CD4-positive, alpha-beta T cell treated with Interleukin-1 beta for 1 hour (primary cell): Measurements from ENCODE around the gene CCR6.
"Not testable (repeated sequence)": the region's sequence is repeated elsewhere in the genome, so short reads cannot be mapped to it uniquely, and the experiment has no call there.

Experiments used
- DNase-seq, 2 donors: peaks; one replicate each; pipeline ENCODE4 v3.0.0-alpha.2; 2020 to 2022

CCR6 gene

DNA sequence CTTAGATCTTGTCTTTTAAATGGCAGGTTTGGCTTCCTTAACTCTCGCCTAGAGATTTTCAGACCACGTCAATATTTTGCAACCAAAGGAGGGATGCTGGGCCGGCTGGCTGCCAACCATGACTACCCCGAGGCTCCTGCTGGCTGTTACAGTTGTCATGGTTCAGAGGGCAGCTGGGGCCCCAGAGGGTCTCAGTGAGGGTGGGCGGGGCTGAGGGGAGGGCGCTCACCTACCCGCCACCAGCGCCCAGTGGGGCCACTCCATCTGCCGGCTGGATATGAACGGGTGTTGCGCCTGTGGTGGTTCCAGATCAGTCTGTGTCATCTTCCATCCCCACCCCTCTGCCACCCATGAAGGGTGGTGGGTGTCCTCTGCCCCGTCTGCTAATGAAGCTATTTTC, 22.6 kb downstream of the CCR6 start:
- no peak for DNase-seq

DNA sequence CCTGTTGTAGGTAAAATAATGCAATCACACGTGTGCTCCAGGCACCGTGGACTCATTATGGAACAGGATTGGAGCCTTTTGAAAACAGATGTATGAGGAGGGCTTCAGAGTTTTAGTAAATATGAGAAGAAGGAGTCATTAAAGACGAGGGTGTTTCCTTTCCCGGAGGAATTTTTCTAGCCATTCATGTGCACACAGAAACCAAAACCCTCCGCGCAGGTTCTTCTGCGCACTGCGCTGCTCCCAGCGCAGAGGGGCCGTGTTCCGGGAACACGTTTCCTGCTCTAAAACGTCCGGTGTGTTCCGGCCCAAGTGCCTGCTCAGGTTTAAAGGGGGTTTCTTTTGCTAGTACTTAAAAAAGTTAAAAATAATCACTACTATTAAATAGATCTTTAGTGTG, 23.2 kb downstream of the CCR6 start:
- DNase-seq, result no peak

DNA sequence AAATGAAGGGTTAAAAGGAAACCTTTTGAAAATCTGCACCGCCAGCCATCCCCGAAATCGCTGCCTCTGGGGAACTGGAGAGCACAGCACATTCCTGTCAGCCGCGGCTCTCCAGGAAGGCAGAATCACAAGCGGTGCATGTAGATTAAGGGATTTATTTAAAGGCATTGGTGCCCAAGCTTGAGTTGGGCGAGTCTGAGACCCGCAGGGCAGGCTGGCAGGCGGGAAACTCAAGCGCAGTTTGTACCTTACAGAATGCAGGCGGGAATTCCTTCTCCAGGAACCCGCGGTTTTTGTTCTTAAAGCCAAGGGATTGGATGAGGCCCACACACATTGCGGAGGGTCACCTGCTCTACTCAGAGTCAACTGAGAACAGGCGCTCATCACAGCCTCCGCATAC, 24.1 kb downstream of the CCR6 start:
- DNase-seq, result no peak

GRCh38 chr6:167148021-167148420, 25.1 kb downstream of the CCR6 start:
- DNase-seq, result no peak

DNA sequence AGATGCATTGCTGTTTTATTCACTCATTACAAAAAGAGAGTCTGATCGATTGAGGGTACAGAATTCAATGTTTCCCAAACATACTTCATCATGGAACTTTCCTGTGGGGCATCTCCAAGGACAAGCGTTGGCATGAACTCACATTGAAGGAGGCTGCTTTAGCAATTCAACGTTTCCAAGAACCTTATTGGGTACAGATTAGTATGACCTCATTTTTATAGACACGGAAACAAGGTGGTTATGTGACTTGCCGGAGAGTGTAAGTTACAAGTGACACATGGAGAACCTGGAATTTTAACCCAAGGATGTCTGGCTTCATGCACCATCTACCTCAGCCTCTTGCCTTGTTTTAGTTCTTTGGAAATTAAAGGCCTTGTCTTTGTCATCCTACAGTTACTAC, 26.1 kb downstream of the CCR6 start:
- no peak for DNase-seq

GRCh38 chr6:167150941-167151549, 28.1 kb downstream of the CCR6 start:
- DNase-seq, result no peak

- no peak for DNase-seq
Observed at GRCh38 chr6:167151648-167152047, 28.8 kb downstream of the CCR6 start.

GRCh38 chr6:167152862-167153261, 30.0 kb downstream of the CCR6 start:
- DNase-seq, result no peak

GRCh38 chr6:167153521-167153959, 30.6 kb downstream of the CCR6 start:
- DNase-seq, result peak; percentile 22 to 61

- DNase-seq, result no peak
Observed at GRCh38 chr6:167154291-167154690, 31.4 kb downstream of the CCR6 start.

DNA sequence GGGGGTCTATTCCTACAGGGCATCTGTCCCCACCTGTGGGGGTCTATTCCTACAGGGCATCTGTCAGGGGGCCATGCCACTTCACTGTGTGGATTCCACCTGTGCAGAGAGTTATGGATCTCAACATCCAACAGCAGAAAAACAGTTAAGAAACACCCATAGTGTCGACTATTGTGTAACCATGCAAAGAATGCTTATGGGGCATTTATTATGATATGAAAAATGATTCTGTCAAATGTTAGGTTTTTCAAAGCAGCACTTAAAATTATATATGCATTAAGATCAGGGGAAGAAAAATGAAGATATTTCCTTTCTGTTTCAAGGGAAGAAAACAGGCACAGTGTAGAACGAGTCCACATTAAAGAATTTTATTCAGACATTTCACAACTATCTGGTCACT, 32.0 kb downstream of the CCR6 start:
- DNase-seq, result no peak

DNA sequence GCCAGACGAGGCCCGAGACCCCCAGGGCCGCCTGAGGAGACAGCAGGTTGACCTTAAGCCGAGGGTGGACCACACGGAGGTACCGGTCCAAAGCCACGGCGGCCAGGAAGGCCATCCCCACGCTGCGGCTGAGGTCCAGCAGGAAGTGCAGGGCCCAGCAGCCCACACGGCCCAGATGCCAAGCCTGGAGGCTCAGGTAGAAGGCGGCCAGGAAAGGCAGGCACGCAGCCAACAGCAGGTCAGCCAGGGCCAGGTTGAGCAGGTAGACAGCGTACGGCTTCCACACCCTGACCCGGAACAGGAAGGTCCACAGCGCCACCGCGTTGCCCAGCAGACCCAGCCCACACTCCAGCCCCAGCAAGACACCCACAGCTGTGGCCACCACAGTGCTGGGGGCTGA, 34.5 kb downstream of the CCR6 start:
- DNase-seq, result no peak

- DNase-seq, result no peak
Observed at GRCh38 chr6:167157863-167158262, 35.0 kb downstream of the CCR6 start, which contains the start of gene GPR31. Gene GPR31, minus strand, starts transcription at chr6:167157980. Its CDS starts 149 bp downstream, at chr6:167157831.

- DNase-seq, result no peak
Observed at GRCh38 chr6:167161851-167162467, 39.1 kb downstream of the CCR6 start.

- no peak for DNase-seq
Observed at GRCh38 chr6:167162591-167162990, 39.7 kb downstream of the CCR6 start.

GRCh38 chr6:167163476-167164011, 40.6 kb downstream of the CCR6 start:
- DNase-seq, result no peak

DNA sequence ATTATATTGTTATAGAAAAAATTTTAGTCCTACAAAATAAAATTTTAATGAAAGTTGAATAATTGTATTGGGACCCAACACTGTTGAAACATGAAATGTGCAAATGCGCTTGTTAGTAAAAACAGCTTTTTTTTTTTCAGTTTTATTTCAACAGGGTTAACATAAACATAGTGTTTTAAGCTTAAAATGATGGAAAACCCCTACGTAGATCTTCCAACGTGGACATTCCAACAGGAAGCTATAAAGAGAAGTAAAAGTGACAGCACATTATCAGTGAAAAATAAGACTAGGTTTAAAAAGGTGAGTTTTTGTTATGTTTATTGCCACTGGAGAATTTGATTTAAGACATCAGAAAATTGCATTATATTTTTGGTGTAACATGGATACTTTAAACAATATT, 41.4 kb downstream of the CCR6 start:
- DNase-seq, result no peak

GRCh38 chr6:167165858-167166471, 43.1 kb downstream of the CCR6 start:
- DNase-seq, result no peak

DNA sequence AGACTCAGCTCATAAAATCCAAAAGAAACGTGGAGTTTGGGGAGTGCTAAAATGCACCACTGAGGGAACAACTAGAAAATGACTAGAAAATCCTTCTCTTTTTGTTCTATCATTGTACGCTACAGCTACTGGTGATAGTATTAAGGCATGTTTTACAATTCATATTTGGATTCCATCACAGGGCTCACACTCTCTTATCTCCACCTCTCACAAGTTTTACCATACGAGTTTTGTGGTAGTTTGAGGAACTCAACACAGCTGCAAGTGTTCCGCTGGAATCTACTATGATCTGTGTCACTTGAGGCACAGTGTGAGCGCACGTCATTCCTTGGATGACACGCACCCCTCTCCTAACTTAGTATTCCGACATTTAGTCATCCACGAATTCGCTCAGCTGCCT, 44.8 kb downstream of the CCR6 start:
- not testable (repeated sequence) for DNase-seq

- not testable (repeated sequence) for DNase-seq
Observed at GRCh38 chr6:167168296-167168695, 45.4 kb downstream of the CCR6 start.

GRCh38 chr6:167169867-167170266, 47.0 kb downstream of the CCR6 start:
- not testable (repeated sequence) for DNase-seq

- not testable (repeated sequence) for DNase-seq
Observed at GRCh38 chr6:167171300-167171699, 48.4 kb downstream of the CCR6 start.

GRCh38 chr6:167172011-167172410, 49.1 kb downstream of the CCR6 start:
- not testable (repeated sequence) for DNase-seq

GRCh38 chr6:167177271-167177670, 54.4 kb downstream of the CCR6 start:
- not testable (repeated sequence) for DNase-seq
